Measurements from ENCODE around the gene PPP1R12B. TPM values are rescaled to one million over a fixed set of nuclear protein-coding genes. Genes with fewer than 3 reads are reported as not detected.
"Not testable (repeated sequence)": the region's sequence is repeated elsewhere in the genome, so short reads cannot be mapped to it uniquely, and the experiment has no call there.

The PPP1R12B gene
- total RNA-seq, 5 donors from 2014 or later (not counting 1 experiment from before 2014, with no cell fraction given): 24.3 to 40.9 (median 27.0) TPM

- H3K27me3 ChIP-seq (replicated peaks in 1 of 2; ENCODE audit: control insufficient read depth in 2 of 2, extremely low read depth in 1 of 2, insufficient read depth in 2 of 2, low read length in 1 of 2); H3K9me3 ChIP-seq; DNase-seq; POLR2A ChIA-PET; H3K27ac ChIP-seq (ENCODE audit: low read length); H3K27me3 Mint-ChIP-seq; H3K4me3 ChIP-seq (ENCODE audit: control insufficient read depth in 1 of 2, extremely low read depth in 1 of 2, low read length in 1 of 2); H3K9me3 Mint-ChIP-seq; ATAC-seq (replicated peaks in 1 of 4); H3K36me3 ChIP-seq (ENCODE audit: control insufficient read depth in 2 of 2, extremely low read depth in 1 of 2, insufficient read depth in 1 of 2, low read length in 1 of 2); H3K4me1 ChIP-seq (ENCODE audit: control insufficient read depth in 1 of 2, extremely low read depth in 1 of 2, insufficient read depth in 2 of 2, low read length in 2 of 2): not testable (repeated sequence)
- Mint-ChIP-seq H3K4me1 (peaks cover 28 to 43% (median 34%) of the 10 kb centered on the region in 3 donors), H3K4me3 (peak overlapping the region in 1 of 3 donors; percentile 36), H3K36me3 (peaks cover 13% of the 10 kb centered on the region), H3K27ac (peak overlapping the region in 1 of 2 donors; percentile 63)
- CTCF ChIA-PET: interaction anchor here in 1 of 2 donors (0.7 kb wide), 1 partner anchor 1191 kb away, joined by 3 read pairs; no protein-coding TSS in a partner anchor
- WGBS (ENCODE audit: insufficient coverage): no CpG with 5 or more reads among the region's 2 CpGs
These were observed 32.0 kb downstream of the PPP1R12B start for GRCh38 chr1:202380535-202380934.

DNA sequence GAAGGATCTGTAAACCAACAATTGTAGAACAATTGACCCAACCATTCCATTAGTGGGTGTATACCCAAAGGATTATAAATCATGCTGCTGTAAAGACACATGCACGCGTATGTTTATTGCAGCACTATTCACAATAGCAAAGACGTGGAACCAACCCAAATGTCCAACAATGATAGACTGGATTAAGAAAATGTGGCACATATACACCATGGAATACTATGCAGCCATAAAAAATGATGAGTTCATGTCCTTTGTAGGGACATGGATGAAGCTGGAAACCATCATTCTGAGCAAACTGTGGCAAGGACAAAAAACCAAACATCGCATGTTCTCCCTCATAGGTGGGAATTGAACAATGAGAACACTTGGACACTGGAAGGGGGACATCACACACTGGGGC is 33.4 kb downstream of the PPP1R12B start:
- H3K27ac Mint-ChIP-seq; H3K9me3 Mint-ChIP-seq; ATAC-seq (replicated peaks in 1 of 4); H3K36me3 ChIP-seq (ENCODE audit: control insufficient read depth in 2 of 2, extremely low read depth in 1 of 2, insufficient read depth in 1 of 2, low read length in 1 of 2); H3K27me3 Mint-ChIP-seq; DNase-seq; H3K4me3 Mint-ChIP-seq; H3K27ac ChIP-seq (ENCODE audit: low read length); CTCF ChIA-PET; H3K4me1 ChIP-seq (ENCODE audit: control insufficient read depth in 1 of 2, extremely low read depth in 1 of 2, insufficient read depth in 2 of 2, low read length in 2 of 2); H3K4me3 ChIP-seq (ENCODE audit: control insufficient read depth in 1 of 2, extremely low read depth in 1 of 2, low read length in 1 of 2); H3K9me3 ChIP-seq; H3K27me3 ChIP-seq (replicated peaks in 1 of 2; ENCODE audit: control insufficient read depth in 2 of 2, extremely low read depth in 1 of 2, insufficient read depth in 2 of 2, low read length in 1 of 2): not testable (repeated sequence)
- Mint-ChIP-seq H3K4me1 (peaks cover 28 to 41% (median 34%) of the 10 kb centered on the region in 3 donors), H3K36me3 (peaks cover 13% of the 10 kb centered on the region)
- 100% methylated on average over 1 of the region's 4 CpGs for WGBS (ENCODE audit: insufficient coverage)
- POLR2A ChIA-PET: interaction anchor here in 1 of 2 donors (0.7 kb wide), 1 partner anchor 19 kb away, joined by 5 read pairs; no protein-coding TSS in a partner anchor

- H3K27ac ChIP-seq (ENCODE audit: low read length); ATAC-seq (replicated peaks in 1 of 4); H3K9me3 ChIP-seq; H3K4me3 Mint-ChIP-seq; H3K36me3 Mint-ChIP-seq; H3K4me1 ChIP-seq (ENCODE audit: control insufficient read depth in 1 of 2, extremely low read depth in 1 of 2, insufficient read depth in 2 of 2, low read length in 2 of 2); H3K27ac Mint-ChIP-seq; CTCF ChIA-PET; H3K27me3 ChIP-seq (replicated peaks in 1 of 2; ENCODE audit: control insufficient read depth in 2 of 2, extremely low read depth in 1 of 2, insufficient read depth in 2 of 2, low read length in 1 of 2); DNase-seq; POLR2A ChIA-PET; H3K27me3 Mint-ChIP-seq; H3K4me3 ChIP-seq (ENCODE audit: control insufficient read depth in 1 of 2, extremely low read depth in 1 of 2, low read length in 1 of 2); H3K36me3 ChIP-seq (ENCODE audit: control insufficient read depth in 2 of 2, extremely low read depth in 1 of 2, insufficient read depth in 1 of 2, low read length in 1 of 2); H3K9me3 Mint-ChIP-seq: not testable (repeated sequence)
- WGBS (ENCODE audit: insufficient coverage): 87% methylated on average over 2 of the region's 3 CpGs
- peaks cover 9 to 10% (median 10%) of the 10 kb centered on the region in 3 donors for H3K4me1 Mint-ChIP-seq
These were observed 47.3 kb downstream of the PPP1R12B start for GRCh38 chr1:202395831-202396230.

GRCh38 chr1:202397256-202397655 is 48.8 kb downstream of the PPP1R12B start:
- ChIA-PET POLR2A (interaction anchor here in 1 of 2 donors (0.7 kb wide), 1 partner anchor 494 kb away, joined by 4 read pairs; no protein-coding TSS in a partner anchor), CTCF (interaction anchor here in 1 of 2 donors (0.5 kb wide), 1 partner anchor 24 kb away, joined by 5 read pairs; no protein-coding TSS in a partner anchor)
- H3K36me3 Mint-ChIP-seq: no peaks in the 10 kb centered on the region
- DNase-seq (no peak), ATAC-seq (replicated peaks in 1 of 4) (no peak)
- no peaks in the 10 kb centered on the region for H3K36me3 ChIP-seq (ENCODE audit: control insufficient read depth in 2 of 2, extremely low read depth in 1 of 2, insufficient read depth in 1 of 2, low read length in 1 of 2)
- peaks cover 9 to 10% (median 10%) of the 10 kb centered on the region in 3 donors for H3K4me1 Mint-ChIP-seq
- H3K27ac Mint-ChIP-seq: no peak overlapping the region
- H3K9me3 ChIP-seq: no peaks in the 10 kb centered on the region
- no peaks in the 10 kb centered on the region for H3K4me1 ChIP-seq (ENCODE audit: control insufficient read depth in 1 of 2, extremely low read depth in 1 of 2, insufficient read depth in 2 of 2, low read length in 2 of 2)
- H3K4me3 Mint-ChIP-seq: no peak overlapping the region
- no peaks in the 10 kb centered on the region for H3K9me3 Mint-ChIP-seq
- H3K27me3 Mint-ChIP-seq: no peaks in the 10 kb centered on the region
- no peak overlapping the region for H3K4me3 ChIP-seq (ENCODE audit: control insufficient read depth in 1 of 2, extremely low read depth in 1 of 2, low read length in 1 of 2)
- H3K27ac ChIP-seq (ENCODE audit: low read length): no peak overlapping the region
- H3K27me3 ChIP-seq (replicated peaks in 1 of 2; ENCODE audit: control insufficient read depth in 2 of 2, extremely low read depth in 1 of 2, insufficient read depth in 2 of 2, low read length in 1 of 2): no peaks in the 10 kb centered on the region

DNA sequence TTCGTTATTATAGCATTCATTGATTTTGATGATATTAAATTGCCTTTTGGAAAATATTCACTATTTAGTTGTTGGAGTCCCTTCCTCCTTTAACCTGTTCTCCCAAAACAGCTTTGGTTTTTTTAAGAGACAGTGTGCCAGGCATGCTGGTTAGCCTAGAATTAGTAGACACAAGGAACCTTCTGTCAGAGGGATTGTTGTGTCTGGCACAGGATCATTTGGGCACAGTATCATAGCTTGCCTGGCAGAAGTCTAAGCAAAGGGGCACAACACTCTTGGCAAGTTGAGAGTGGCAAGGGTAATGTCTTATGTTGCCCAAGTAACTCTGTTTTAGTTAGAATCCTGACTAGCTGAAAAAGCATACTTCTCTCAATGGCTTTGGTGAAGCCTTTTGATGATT is 49.9 kb downstream of the PPP1R12B start:
- DNase-seq; H3K4me3 ChIP-seq (ENCODE audit: control insufficient read depth in 1 of 2, extremely low read depth in 1 of 2, low read length in 1 of 2); H3K9me3 Mint-ChIP-seq; H3K4me3 Mint-ChIP-seq; H3K36me3 Mint-ChIP-seq; ATAC-seq (replicated peaks in 1 of 4); H3K4me1 ChIP-seq (ENCODE audit: control insufficient read depth in 1 of 2, extremely low read depth in 1 of 2, insufficient read depth in 2 of 2, low read length in 2 of 2); H3K27ac Mint-ChIP-seq; H3K9me3 ChIP-seq; POLR2A ChIA-PET; H3K36me3 ChIP-seq (ENCODE audit: control insufficient read depth in 2 of 2, extremely low read depth in 1 of 2, insufficient read depth in 1 of 2, low read length in 1 of 2); CTCF ChIA-PET; H3K27me3 ChIP-seq (replicated peaks in 1 of 2; ENCODE audit: control insufficient read depth in 2 of 2, extremely low read depth in 1 of 2, insufficient read depth in 2 of 2, low read length in 1 of 2); H3K27ac ChIP-seq (ENCODE audit: low read length); H3K27me3 Mint-ChIP-seq: not testable (repeated sequence)
- H3K4me1 Mint-ChIP-seq: peaks cover 9 to 10% (median 10%) of the 10 kb centered on the region in 3 donors
- no CpG with 5 or more reads among the region's 1 CpG for WGBS (ENCODE audit: insufficient coverage)

- H3K36me3 Mint-ChIP-seq; H3K27me3 Mint-ChIP-seq; H3K9me3 Mint-ChIP-seq; H3K4me1 ChIP-seq (ENCODE audit: control insufficient read depth in 1 of 2, extremely low read depth in 1 of 2, insufficient read depth in 2 of 2, low read length in 2 of 2); DNase-seq; H3K36me3 ChIP-seq (ENCODE audit: control insufficient read depth in 2 of 2, extremely low read depth in 1 of 2, insufficient read depth in 1 of 2, low read length in 1 of 2); H3K4me3 Mint-ChIP-seq; H3K27me3 ChIP-seq (replicated peaks in 1 of 2; ENCODE audit: control insufficient read depth in 2 of 2, extremely low read depth in 1 of 2, insufficient read depth in 2 of 2, low read length in 1 of 2); H3K27ac ChIP-seq (ENCODE audit: low read length); ATAC-seq (replicated peaks in 1 of 4); H3K4me1 Mint-ChIP-seq; H3K9me3 ChIP-seq; H3K4me3 ChIP-seq (ENCODE audit: control insufficient read depth in 1 of 2, extremely low read depth in 1 of 2, low read length in 1 of 2); H3K27ac Mint-ChIP-seq: not testable (repeated sequence)
- CTCF ChIA-PET: interaction anchor here in 1 of 2 donors (1.3 kb wide), 1 partner anchor 11 kb away, joined by 4 read pairs; no protein-coding TSS in a partner anchor
- WGBS (ENCODE audit: insufficient coverage): no CpG with 5 or more reads among the region's 1 CpG
- POLR2A ChIA-PET: interaction anchor here in 1 of 2 donors (0.6 kb wide), 1 partner anchor 391 kb away, joined by 4 read pairs; no protein-coding TSS in a partner anchor
These were observed 53.3 kb downstream of the PPP1R12B start for GRCh38 chr1:202401771-202402170.

- H3K9me3 Mint-ChIP-seq; H3K27ac ChIP-seq (ENCODE audit: low read length); H3K27me3 ChIP-seq (replicated peaks in 1 of 2; ENCODE audit: control insufficient read depth in 2 of 2, extremely low read depth in 1 of 2, insufficient read depth in 2 of 2, low read length in 1 of 2); CTCF ChIA-PET; H3K4me3 ChIP-seq (ENCODE audit: control insufficient read depth in 1 of 2, extremely low read depth in 1 of 2, low read length in 1 of 2); H3K36me3 Mint-ChIP-seq; POLR2A ChIA-PET; H3K4me3 Mint-ChIP-seq; H3K36me3 ChIP-seq (ENCODE audit: control insufficient read depth in 2 of 2, extremely low read depth in 1 of 2, insufficient read depth in 1 of 2, low read length in 1 of 2); ATAC-seq (replicated peaks in 1 of 4); H3K4me1 ChIP-seq (ENCODE audit: control insufficient read depth in 1 of 2, extremely low read depth in 1 of 2, insufficient read depth in 2 of 2, low read length in 2 of 2); H3K9me3 ChIP-seq; H3K27ac Mint-ChIP-seq; H3K27me3 Mint-ChIP-seq; DNase-seq: not testable (repeated sequence)
- peaks cover 0 to 14% (median 8%) of the 10 kb centered on the region in 3 donors for H3K4me1 Mint-ChIP-seq
- WGBS (ENCODE audit: insufficient coverage): no CpG with 5 or more reads among the region's 2 CpGs
These were observed 54.9 kb downstream of the PPP1R12B start for GRCh38 chr1:202403381-202403780.

All from T-cell (primary cell).